HG03175 (cell line): ENCODE measurements around the gene RBBP8.

Experiments
- ATAC-seq: cut with Tn5 transposase; IDR thresholded peaks from one replicate; pipeline ENCODE4 v1.9.1; 2021; ENCODE audit warnings: mild to moderate bottlenecking, moderate library complexity; ENCODE audit not compliant: unreplicated experiment

RBBP8 gene

DNA sequence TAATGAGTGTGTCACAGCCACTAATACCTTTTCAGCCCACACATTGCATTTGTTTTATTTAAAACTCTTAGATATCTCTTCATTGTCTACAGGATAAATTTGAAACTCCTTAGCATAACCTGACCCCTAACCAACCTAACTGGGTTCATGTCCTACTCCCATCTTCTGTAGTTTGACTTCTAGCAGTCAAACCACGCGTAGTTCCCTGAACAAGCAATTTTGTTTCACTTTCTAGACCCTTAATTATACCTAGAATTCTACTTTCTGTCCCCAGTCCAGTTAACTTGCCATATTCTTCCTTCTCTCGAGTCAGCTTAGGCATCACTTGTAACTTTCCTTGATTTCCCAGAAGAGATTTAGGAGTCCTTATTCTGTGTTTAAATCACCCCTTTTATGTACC, 55.1 kb downstream of the RBBP8 start:
- ATAC-seq: no peak

DNA sequence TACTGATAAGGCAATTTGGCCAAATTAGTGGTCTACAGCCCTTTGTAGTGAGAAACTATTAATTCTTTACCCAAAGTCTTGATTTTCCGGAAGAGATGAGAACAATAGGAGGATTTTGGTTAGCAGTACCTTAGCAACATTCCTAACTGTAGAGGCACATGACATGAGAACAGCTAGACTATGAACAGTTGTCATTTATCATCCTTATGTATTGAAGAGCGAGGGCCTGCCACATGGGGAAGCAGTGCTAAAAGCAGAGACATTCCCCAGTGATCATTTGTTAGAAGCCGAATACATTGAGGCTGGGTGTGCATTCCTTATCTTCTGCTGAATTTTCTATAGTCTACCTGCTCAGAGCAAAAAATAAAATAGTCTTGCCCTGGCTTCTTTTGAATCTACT, 65.2 kb downstream of the RBBP8 start:
- no peak for ATAC-seq

DNA sequence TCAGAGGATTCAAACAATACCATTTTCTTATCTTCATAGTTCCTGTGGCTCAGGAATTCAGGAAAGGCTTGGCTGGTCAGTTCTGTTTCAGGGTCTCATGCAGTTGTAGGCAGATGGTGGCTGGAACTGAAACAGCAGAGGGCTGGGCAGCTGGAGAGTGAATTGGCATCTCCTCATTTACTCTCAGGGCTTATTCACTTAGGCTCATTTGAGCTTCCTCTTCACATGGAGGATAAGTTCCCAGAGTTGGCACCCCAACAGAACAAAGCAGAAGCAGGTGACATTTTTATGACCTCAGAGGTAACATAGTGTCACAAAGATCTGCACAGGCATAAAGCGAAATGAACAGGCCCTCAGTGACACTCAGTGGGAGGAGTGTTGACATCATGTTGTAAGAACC, 66.1 kb downstream of the RBBP8 start:
- ATAC-seq: no peak

DNA sequence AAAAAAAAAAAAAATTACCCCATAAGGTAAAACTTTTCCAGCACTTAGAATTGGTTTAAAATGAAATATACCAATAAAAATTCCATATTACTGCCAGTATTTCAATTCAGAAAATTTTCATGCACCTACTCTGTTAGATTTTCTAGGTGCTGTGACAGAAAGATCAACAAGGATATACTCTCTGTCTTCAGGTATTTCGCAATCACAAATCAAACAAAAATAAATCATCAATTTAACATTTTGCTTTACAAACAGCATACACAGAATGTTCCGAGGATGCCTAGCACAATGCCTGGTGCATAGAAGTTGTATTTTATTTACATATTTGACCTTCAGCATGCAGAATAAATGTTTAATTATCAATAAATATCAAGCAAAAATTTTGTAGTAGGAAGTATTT, 66.5 kb downstream of the RBBP8 start:
- no peak for ATAC-seq

DNA sequence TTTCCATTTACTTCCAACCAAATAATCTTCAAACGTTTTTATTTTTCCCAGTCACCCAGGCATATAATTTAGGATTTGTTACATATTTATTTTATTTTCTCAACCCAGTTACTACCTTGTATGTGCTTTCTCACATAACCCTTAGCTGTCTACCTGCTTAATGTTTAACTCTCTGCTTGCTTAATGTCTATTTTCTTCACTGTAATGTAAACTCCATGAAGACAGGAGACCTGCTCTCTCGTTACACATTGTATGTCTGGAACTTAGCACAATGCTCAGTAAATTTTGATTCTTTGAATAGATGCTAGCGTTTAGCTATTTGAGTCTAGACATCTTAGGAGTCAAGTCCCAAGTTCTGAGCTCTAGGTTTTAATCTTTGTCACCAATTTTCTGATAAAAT, 70.2 kb downstream of the RBBP8 start:
- ATAC-seq: no peak

DNA sequence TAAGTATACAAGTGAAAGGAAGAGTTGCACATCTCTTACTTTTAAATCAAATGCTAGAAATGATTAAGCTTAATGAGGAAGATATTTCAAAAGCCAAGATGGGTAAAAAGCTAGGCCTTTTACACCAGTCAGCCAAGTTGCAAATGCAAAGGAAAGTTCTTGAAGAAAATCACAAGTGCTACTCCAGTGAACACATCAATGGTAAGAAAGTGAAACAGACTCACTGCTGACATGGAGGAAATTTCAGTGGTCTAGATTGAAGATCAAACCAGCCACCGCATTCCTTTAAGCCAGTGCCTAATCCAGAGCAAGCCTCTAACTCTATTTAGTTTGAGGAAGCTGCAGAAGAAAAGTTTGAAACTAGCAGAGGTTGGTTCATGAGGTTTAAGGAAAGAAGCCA, 79.1 kb downstream of the RBBP8 start:
- no peak for ATAC-seq

DNA sequence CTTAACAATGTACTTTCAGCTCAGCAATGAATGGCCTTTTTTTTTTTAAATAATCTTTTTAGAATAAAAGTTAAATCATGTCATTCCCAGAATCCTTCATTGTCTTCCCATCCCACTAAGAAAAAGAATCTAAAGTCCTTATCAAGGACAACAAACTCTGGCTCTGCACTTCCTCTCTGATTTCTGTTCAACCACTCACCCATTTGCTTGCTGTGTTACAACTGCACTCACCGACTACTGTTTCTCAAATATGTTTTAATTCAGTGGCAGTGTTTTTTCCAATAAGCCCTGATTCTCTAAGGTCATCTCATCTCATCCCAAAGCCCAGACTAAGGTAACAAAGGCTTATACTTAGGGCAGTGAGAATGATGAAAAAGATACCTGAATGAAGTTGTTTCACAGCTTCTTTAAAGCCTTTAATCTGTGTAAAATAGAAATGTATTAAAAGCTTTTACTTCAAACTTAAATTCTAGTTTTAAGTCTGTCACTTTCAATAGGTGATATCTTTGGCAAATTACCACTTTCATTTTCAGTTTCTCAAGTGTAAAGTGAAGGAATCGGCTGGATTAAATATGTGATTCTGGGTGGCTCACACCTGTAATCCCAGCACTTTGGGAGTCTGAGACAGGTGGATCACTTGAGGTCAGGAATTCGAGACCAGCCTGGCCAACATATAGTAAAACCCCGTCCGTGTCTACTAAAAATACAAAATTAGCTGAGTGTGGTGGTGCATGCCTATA, 87.6 kb downstream of the RBBP8 start:
- no peak for ATAC-seq

DNA sequence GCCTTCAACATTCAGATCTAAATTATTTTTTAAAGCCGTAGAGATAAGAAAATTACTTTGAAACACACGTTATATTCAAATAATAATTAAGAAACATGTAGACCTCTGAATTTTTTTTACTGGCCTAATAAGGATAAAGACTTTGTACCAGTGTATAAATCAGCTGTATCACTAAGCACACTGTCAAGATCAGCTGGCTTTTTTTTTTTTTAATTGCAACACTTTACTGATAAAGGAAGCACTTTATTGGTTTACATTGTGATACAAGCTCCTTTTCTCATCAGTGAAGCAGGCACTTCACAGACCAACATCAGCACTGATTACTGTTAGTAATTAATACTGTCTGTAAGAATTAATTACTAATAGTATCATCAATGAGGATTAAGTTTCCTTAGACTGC, 88.5 kb downstream of the RBBP8 start:
- no peak for ATAC-seq

DNA sequence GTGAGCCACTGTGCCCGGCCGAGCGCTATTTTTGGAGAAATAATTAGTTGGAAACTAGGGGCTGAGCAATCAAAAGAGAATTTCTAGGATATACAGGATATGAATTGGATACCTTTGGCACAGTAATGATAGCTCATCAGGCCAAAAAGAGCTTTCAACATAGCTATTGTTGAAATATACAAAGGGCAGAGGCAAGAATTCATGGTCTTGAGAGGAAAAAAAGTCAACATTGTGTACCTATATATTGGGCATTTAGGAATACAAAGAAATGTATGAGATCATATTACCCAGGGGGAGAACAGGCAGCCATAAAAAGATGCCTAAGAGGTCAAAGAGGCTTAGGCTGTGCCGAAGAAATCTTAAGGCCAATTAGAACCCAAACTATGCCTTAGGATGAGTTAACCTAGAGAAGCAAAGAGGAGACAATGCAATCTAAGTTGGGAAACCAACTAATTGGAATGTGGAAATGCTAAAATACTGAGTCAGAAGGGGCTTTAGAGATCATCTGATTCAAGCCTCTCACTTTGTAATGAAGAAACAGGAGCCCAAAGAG, 99.0 kb downstream of the RBBP8 start:
- no peak for ATAC-seq

DNA sequence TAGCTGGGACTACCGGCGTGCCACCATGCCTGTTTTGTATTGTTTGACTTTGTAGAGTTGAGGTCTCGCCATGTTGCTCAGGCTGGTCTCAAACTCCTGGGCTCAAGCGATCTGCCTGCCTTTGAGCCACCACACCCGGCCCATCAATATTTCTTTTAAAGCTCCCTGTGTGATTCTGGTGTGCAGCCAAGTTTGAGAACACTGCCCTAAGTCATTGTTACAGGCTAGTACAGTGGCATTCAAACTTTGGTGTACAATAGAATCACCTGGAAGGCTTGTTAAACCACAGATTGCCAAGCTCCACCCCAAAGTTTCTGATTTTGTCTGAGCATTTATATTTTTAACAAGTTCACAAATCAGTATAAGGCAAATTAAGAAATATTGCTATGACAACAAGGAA, 99.9 kb downstream of the RBBP8 start:
- no peak for ATAC-seq

DNA sequence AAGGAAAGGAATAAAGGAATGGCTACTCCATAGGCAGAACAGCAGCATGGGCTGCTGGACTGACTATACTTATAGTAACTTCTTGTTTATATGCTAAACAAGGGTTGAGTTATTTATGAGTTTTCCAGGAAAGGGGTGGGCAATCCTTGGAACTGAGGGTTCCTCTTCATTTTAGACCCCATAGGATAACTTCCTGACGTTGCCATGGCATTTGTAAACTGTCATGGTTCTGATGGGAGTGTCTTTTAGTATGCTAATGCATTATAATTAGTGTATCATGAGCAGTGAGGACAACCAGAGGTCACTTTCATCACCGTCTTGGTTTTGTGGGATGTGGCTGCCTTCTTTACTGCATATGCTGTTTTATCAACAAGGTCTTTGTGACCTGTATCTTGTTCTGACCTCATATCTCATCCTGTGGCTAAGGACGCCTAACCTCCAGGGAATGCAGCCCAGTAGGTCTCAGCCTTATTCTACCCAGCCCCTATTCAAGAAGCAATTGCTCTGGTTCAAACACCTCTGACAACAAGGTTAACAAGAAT, 103.6 kb downstream of the RBBP8 start:
- no peak for ATAC-seq

DNA sequence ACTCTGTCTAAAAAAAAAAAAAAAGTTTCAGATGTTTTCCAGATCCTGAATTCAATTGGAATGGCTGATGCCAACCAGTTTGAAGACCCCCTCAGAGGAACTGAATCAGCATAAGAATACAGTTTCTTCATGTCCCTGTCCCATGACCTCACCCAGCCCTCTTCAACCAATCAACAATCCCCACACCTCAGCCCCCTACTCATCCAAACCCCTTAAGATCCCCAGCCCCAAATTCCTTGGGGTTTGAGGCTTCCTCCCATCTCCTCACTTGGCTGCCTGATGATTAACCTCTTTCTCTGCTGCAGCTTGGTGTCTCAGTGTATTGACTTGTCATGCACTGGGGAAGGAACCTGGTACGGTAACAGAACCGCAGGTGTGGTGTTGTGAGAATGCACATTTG, 104.5 kb downstream of the RBBP8 start:
- ATAC-seq: no peak

DNA sequence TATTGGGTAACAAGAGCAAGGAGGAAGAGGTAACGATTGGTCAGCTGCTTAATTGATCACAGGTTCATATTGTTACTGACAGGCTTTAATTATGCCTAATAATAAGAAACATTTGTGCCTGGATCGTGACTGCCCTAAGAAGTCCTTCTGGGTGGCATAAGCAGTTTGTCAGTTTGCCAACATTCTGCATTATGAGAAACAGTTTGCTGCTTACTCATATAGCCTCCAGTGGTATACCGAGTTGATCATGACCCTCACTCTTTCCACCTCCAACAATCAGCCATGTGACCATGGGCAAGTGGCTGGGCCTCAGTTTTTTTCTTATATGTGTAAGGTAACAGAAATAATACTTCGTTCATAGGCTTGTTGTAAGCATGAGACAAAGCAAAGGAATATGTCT, 105.6 kb downstream of the RBBP8 start:
- no peak for ATAC-seq

DNA sequence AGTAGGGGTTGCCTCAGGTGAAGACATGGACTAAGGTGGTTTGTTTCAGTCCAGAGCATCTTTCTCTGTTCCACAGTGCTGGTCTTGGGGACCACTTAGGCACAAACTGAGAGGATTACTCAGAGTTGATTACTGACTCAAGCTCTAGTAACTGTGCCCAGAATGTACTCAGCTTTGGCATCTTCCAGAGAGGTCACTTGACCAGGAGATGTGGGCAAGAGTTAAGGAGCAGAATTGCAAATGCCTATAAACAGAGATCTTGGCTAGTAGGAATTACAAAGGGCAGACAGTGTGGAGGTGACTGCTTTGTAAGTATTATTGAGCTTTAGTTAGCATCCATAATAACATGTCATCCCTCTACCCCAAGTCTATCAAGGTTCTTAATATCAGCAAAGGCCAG, 109.0 kb downstream of the RBBP8 start:
- ATAC-seq: no peak

DNA sequence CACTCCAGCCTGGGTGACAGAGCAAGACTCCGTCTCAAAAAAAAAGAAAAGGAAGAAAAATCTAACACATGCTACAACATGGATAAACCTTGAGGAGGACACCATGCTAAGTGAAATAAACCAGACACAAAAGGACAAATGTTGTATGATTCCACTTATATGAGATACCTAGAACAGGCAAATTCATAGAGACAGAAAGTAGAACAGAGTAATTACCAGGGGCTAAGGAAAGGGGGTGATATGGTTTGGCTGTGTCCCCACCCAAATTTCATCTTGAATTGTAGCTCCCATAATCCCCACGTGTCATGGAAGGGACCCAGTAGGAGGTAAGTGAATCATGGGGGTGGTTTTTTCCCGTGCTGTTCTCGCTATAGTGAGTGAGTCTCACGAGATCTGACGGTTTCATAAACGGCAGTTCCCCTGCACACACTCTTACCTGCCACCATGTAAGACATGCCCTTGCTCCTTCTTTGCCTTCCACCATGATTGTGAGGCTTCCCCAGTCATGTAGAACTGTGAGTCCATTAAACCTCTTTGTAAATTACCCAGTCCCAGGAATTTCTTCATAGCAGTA, 110.8 kb downstream of the RBBP8 start:
- no peak for ATAC-seq

DNA sequence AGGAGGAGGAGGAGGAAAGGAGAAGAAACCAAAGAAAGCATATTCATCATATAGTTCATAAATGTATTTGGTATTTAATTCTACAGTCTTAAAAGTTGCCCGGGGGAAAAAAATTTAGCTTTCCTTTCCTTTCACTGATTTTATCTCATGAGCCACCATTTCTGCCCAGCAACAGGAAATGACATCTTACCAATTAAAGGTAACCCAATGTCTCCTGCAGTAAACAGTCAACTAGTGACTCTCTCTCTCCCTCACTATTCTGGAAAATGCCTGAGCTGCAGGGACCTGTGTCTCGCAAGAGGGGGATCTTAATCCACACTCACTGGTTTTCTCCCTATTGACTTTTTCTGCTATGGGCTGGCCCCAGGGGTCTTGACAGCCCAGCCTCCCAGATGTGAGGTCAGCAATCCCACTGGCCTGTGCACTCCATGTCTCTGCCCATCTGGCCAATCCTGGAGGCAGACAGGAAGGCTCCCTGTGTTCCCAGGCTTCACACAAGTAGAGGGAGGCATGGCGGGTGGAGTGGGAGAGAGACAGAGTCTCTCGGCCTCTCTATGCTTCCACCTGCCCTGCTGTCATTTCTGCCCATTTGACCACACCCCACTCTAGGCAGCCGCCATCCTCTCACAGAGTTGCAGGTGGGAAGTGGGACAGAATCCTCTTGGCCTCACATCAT, 116.7 kb downstream of the RBBP8 start:
- no peak for ATAC-seq

DNA sequence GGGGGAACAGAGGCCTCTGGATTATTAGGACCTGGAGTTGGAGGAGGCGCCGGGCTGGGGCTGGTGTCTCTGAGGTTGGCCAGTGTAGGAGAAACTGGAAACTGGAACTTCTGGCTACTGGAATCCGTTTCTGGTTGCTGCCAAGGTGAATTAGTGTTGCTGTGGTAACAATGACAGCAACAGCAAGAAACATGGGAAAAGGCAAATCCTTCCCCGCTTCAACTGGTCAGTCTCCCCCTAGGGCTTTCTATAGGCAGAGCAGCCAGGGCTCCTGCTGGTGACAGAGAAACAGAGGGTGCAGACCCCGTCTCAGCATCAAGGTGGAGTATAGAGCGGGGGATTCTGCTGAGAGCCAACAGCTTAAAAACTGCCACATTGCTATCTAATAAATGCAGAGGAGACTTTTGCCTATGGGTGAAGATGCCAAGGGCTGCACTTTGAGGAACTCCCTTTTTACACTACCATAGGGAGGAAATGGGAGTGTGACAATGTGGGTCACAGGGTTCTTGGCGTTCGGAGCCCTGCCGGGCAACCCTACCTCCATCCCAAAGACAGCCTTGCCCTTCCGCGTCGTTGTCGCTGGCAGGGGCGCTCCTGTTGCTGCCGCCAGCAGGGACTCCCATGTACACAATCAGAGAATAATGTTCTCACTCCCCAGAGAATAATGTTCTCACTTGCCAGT, 120.8 kb downstream of the RBBP8 start:
- no peak for ATAC-seq

DNA sequence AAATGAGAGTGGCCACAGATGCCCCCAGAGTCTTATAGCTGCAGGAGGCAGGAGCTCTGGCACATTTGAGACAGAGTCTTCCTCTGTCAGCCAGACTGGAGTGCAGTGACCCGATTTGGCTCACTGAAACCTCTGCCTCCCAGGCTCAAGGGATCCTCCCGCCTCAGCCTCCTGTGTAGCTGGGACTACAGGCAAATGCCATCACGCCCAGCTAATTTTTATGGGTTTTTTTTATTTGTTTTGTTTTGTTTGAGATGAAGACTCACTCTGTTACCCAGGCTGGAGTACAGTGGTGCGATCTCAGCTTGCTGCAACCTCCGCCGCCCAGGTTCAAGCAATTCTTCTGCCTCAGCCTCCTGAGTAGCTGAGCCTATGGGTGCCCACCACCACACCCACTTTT, 121.4 kb downstream of the RBBP8 start:
- no peak for ATAC-seq

DNA sequence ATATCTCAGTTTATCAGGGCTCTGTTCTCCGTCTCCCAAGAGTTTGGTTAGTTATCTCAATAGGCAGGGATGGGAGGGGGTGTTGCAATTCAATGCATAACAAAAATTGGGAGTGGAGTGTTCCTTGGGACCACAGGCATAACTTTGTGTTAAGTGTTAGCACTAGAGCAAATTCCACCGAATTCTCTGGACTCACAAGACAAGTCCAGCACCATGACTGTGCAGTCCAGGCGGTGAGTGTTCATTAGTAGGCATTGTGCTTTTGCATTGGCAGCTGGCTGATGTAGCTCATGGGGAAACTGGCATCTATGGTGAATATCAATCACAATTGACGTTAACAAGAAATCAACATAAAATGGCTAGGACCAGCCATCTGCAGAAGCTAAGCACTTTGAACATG, 123.2 kb downstream of the RBBP8 start:
- ATAC-seq: no peak

DNA sequence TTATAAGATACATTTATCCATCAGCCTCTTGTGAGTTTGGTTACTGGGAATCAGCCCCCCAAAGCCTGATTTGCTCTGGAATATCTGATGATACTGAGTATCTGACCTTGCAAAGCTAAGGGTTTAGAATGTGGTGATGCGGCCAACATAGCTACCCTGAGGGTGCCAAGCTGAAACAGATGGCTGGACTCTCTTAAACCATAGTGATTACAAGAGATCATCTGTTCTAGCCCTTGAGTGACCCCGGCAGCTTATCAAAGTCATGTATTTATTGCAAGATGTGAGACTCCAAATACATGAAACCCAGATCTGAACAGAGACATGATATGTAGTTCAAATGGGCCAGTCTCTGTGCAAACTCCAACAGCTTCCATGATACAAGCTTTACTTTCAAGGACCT, 124.0 kb downstream of the RBBP8 start:
- no peak for ATAC-seq

DNA sequence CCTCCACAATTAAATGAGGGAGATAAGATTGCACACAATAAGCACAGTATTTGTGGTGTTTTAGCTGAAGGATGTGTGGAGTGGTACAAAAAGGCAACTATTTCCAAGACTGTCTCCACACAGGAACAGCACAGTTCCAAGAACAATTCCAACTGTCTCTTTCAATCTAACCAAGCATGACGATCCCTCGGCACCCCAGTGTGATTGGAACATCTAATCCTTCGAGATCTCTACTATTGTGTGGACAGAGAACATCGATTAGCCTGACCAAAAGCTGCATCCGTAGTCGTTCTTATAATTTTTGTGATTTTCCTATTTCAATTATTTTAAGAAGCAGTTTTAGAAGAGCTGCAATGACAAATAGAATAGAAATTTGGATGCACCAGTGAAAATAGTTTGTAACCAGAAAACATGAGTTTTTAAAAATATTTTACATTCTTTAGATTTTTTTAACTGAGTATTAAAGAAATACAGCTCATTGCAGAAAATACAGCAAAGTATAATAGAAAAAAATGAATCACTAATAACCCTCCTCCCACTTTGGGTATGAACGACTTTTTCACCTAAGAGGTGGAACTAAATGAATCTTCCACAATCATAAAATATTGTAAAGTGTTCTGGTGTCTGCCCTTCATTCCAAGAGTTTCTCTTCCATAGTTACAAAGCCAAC, 125.8 kb downstream of the RBBP8 start:
- no peak for ATAC-seq
